Suprapubic skin (tissue), 3 donors: ENCODE data around the gene NOC4L.

ENCODE experiments used
- CTCF ChIP-seq, 2 donors: fragments of 200-600 bp in 1 of 2; fragments of 450-650 bp in 1 of 2; sonication (generic) in 1 of 2; IDR thresholded peaks; one replicate each; pipeline ENCODE4 v1.5.1; 2016 to 2019; ENCODE audit warnings: antibody characterized with exemption in 2 of 2, mild to moderate bottlenecking in 1 of 2, moderate library complexity in 1 of 2
- POLR2A ChIP-seq, 2 donors: fragments of 450-650 bp; IDR thresholded peaks; one replicate each; pipeline ENCODE4 v1.6.1; 2017; ENCODE audit warnings: antibody characterized with exemption in 2 of 2, mild to moderate bottlenecking in 2 of 2, moderate library complexity in 2 of 2

- TF ChIP-seq CTCF (IDR thresholded peaks at IDR 0.05) (no peak), POLR2A (IDR thresholded peaks at IDR 0.05) (no peak)
These were observed 42.8 kb downstream of the NOC4L start for GRCh38 chr12:132186857-132187620.
